HL-60 (cell line): ENCODE data around the gene NLRC4.

ENCODE experiments used
- DNase-seq, 2 experiments: peaks; one replicate each; pipeline ENCODE4 v3.0.0-alpha.2; 2010 to 2020; ENCODE audit warnings: low read depth in 1 of 2, low spot score in 1 of 2
- H3K27ac ChIP-seq: fragments of 250-450 bp; sonication (Bioruptor Pico); replicated peaks from 2 replicates; pipeline ENCODE4 v1.5.1; 2020; ENCODE audit warnings: mild to moderate bottlenecking, moderate library complexity
- H3K27me3 ChIP-seq: fragments of 250-450 bp; sonication (Bioruptor Pico); 2 replicates; pipeline ENCODE4 v1.5.1; 2021; ENCODE audit warnings: mild to moderate bottlenecking, moderate library complexity; ENCODE audit not compliant: insufficient read depth, poor library complexity, severe bottlenecking
- H3K4me3 ChIP-seq: replicated peaks from 2 replicates; pipeline ENCODE4 v1.5.1; 2011; ENCODE audit warnings: mild to moderate bottlenecking, control low read depth, low read length; ENCODE audit not compliant: insufficient read depth
- CTCF ChIP-seq: IDR thresholded peaks from one replicate; pipeline ENCODE4 v1.5.1; 2011; ENCODE audit warnings: low read length, control low read depth, inconsistent platforms; ENCODE audit not compliant: insufficient read depth
- GABPA ChIP-seq: IDR thresholded peaks from 2 replicates; pipeline ENCODE4 v1.6.1; 2012; ENCODE audit warnings: low read depth
- POLR2AphosphoS5 ChIP-seq: IDR thresholded peaks from 2 replicates; pipeline ENCODE4 v1.6.1; 2012; ENCODE audit warnings: low read depth
- REST ChIP-seq: IDR thresholded peaks from 2 replicates; pipeline ENCODE4 v1.6.1; 2012; ENCODE audit warnings: low read depth; ENCODE audit not compliant: insufficient replicate concordance
- SPI1 ChIP-seq: IDR thresholded peaks from 2 replicates; pipeline ENCODE4 v1.6.1; 2012; ENCODE audit warnings: low read depth, mild to moderate bottlenecking, borderline replicate concordance

The NLRC4 gene

GRCh38 chr2:32237488-32237887 is 27.2 kb downstream of the NLRC4 start:
- no peaks in the 10 kb centered on the region for H3K27me3 ChIP-seq
- no peak overlapping the region for H3K4me3 ChIP-seq
- TF ChIP-seq GABPA (no peak), REST (no peak), CTCF (no peak), POLR2AphosphoS5 (no peak), SPI1 (no peak)
- no peak overlapping the region for H3K27ac ChIP-seq
- no peak for DNase-seq

GRCh38 chr2:32235315-32235714 is 29.4 kb downstream of the NLRC4 start:
- no peak overlapping the region for H3K4me3 ChIP-seq
- no peak for DNase-seq
- TF ChIP-seq POLR2AphosphoS5 (no peak), REST (no peak), SPI1 (no peak), CTCF (no peak), GABPA (no peak)
- H3K27ac ChIP-seq: no peak overlapping the region
- no peaks in the 10 kb centered on the region for H3K27me3 ChIP-seq

- DNase-seq: no peak
- H3K27ac ChIP-seq: no peak overlapping the region
- no peaks in the 10 kb centered on the region for H3K27me3 ChIP-seq
- H3K4me3 ChIP-seq: no peak overlapping the region
- TF ChIP-seq REST: no peak
Observed at GRCh38 chr2:32231959-32232358, 32.7 kb downstream of the NLRC4 start.

GRCh38 chr2:32229635-32230034 is 35.1 kb downstream of the NLRC4 start:
- no peak for DNase-seq
- TF ChIP-seq CTCF (no peak), GABPA (no peak), SPI1 (no peak), POLR2AphosphoS5 (no peak), REST (no peak)
- Histone ChIP-seq H3K4me3 (no peak overlapping the region), H3K27me3 (no peaks in the 10 kb centered on the region), H3K27ac (no peak overlapping the region)
